Jurkat, Clone E6-1 (cell line): ENCODE data around the gene TMEM154.

Experiments used
- DNase-seq: peaks from one replicate; pipeline ENCODE4 v3.0.0-alpha.2; 2011; ENCODE audit warnings: low read depth, low spot score
- H3K4me3 ChIP-seq: 2 replicates; pipeline ENCODE4 v1.5.1; 2011; ENCODE audit warnings: mild to moderate bottlenecking, low read length, control low read depth, moderate library complexity

The TMEM154 gene

GRCh38 chr4:152643153-152644035, 36.4 kb downstream of the TMEM154 start:
- DNase-seq = no peak

GRCh38 chr4:152640058-152640921, 39.5 kb downstream of the TMEM154 start:
- peak; percentile 19 for DNase-seq
- no peak overlapping the region for H3K4me3 ChIP-seq

More at GRCh38 chr4:152643153-152644035, 36.4 kb downstream of the TMEM154 start:
- no peak overlapping the region for H3K4me3 ChIP-seq

GRCh38 chr4:152635851-152636250, 43.9 kb downstream of the TMEM154 start:
- no peak overlapping the region for H3K4me3 ChIP-seq
- no peak for DNase-seq

- no peak for DNase-seq
- no peak overlapping the region for H3K4me3 ChIP-seq
Observed at GRCh38 chr4:152634110-152634760, 45.6 kb downstream of the TMEM154 start.

GRCh38 chr4:152633118-152633517, 46.7 kb downstream of the TMEM154 start:
- DNase-seq = no peak
- H3K4me3 ChIP-seq = no peak overlapping the region

- no peak for DNase-seq
- H3K4me3 ChIP-seq = no peak overlapping the region
Observed at GRCh38 chr4:152630324-152630723, 49.5 kb downstream of the TMEM154 start.

GRCh38 chr4:152629908-152630307, 49.9 kb downstream of the TMEM154 start:
- no peak for DNase-seq
- H3K4me3 ChIP-seq = no peak overlapping the region

- no peak for DNase-seq
- H3K4me3 ChIP-seq = no peak overlapping the region
Observed at GRCh38 chr4:152628128-152628527, 51.7 kb downstream of the TMEM154 start.

- H3K4me3 ChIP-seq = no peak overlapping the region
- DNase-seq = no peak
Observed at GRCh38 chr4:152626790-152627189, 53.0 kb downstream of the TMEM154 start.

GRCh38 chr4:152620915-152621314, 58.9 kb downstream of the TMEM154 start:
- no peak for DNase-seq
- no peak overlapping the region for H3K4me3 ChIP-seq

- H3K4me3 ChIP-seq = no peak overlapping the region
- DNase-seq = no peak
Observed at GRCh38 chr4:152620218-152620617, 59.6 kb downstream of the TMEM154 start.

- no peak for DNase-seq
- no peak overlapping the region for H3K4me3 ChIP-seq
Observed at GRCh38 chr4:152619556-152619955, 60.2 kb downstream of the TMEM154 start.

- H3K4me3 ChIP-seq = no peak overlapping the region
- DNase-seq = no peak
Observed at GRCh38 chr4:152618971-152619370, 60.8 kb downstream of the TMEM154 start.

- no peak overlapping the region for H3K4me3 ChIP-seq
- DNase-seq = no peak
Observed at GRCh38 chr4:152616804-152617203, 63.0 kb downstream of the TMEM154 start.

GRCh38 chr4:152613841-152614721, 65.7 kb downstream of the TMEM154 start:
- DNase-seq = no peak
- H3K4me3 ChIP-seq = no peak overlapping the region

- no peak overlapping the region for H3K4me3 ChIP-seq
- no peak for DNase-seq
Observed at GRCh38 chr4:152613351-152613750, 66.4 kb downstream of the TMEM154 start.

- DNase-seq = no peak
- no peak overlapping the region for H3K4me3 ChIP-seq
Observed at GRCh38 chr4:152610131-152610530, 69.7 kb downstream of the TMEM154 start.

GRCh38 chr4:152609481-152609880, 70.3 kb downstream of the TMEM154 start:
- DNase-seq = no peak

GRCh38 chr4:152607178-152607577, 72.6 kb downstream of the TMEM154 start:
- no peak for DNase-seq
- H3K4me3 ChIP-seq = no peak overlapping the region

More at GRCh38 chr4:152609481-152609880, 70.3 kb downstream of the TMEM154 start:
- H3K4me3 ChIP-seq = no peak overlapping the region
